Bronchial epithelial cell (primary cell): ENCODE measurements around the gene CBFA2T3. TPM values are rescaled to one million over a fixed set of nuclear protein-coding genes. Genes with fewer than 3 reads are reported as not detected.

ENCODE experiments used
- DNase-seq: peaks from one replicate; pipeline ENCODE4 v3.0.0-alpha.2; 2010; ENCODE audit warnings: low read depth
- FAIRE-seq: peaks from 2 replicates; lab custom pipeline; 2011; peaks lifted over from hg19 to GRCh38; lab: Jason Lieb, UNC
- H3K27me3 ChIP-seq: 2 replicates; pipeline ENCODE4 v1.5.1; 2011; ENCODE audit warnings: low read length; ENCODE audit not compliant: control insufficient read depth, insufficient read depth
- H3K36me3 ChIP-seq: 2 replicates; pipeline ENCODE4 v1.5.1; 2011; ENCODE audit warnings: low read length; ENCODE audit not compliant: control insufficient read depth, insufficient read depth
- H3K4me3 ChIP-seq: 2 replicates; pipeline ENCODE4 v1.5.1; 2011; ENCODE audit warnings: mild to moderate bottlenecking, low read depth, low read length, control low read depth
- total RNA-seq: library from RNA; depleted of rRNA; stranded (reverse); fragments of >200 nt; gene quantifications from 2 replicates; pipeline ENCODE4 v1.2.1, GENCODE V29; 2014
- TF ChIP-seq, protein P1 (sequence below): IDR thresholded peaks from 2 replicates; pipeline ENCODE4 v1.5.1; 2011; ENCODE audit warnings: mild to moderate bottlenecking, moderate library complexity, low read length, control low read depth, inconsistent platforms; ENCODE audit not compliant: insufficient read depth, severe bottlenecking

CBFA2T3 gene
- total RNA-seq, 1 donor from 2014 or later = 0.26 TPM

- FAIRE-seq (no peak), DNase-seq (no peak)
- Histone ChIP-seq H3K27me3 (no peaks in the 10 kb centered on the region), H3K36me3 (peaks cover 11% of the 10 kb centered on the region), H3K4me3 (no peak overlapping the region)
- TF ChIP-seq, protein P1, sequence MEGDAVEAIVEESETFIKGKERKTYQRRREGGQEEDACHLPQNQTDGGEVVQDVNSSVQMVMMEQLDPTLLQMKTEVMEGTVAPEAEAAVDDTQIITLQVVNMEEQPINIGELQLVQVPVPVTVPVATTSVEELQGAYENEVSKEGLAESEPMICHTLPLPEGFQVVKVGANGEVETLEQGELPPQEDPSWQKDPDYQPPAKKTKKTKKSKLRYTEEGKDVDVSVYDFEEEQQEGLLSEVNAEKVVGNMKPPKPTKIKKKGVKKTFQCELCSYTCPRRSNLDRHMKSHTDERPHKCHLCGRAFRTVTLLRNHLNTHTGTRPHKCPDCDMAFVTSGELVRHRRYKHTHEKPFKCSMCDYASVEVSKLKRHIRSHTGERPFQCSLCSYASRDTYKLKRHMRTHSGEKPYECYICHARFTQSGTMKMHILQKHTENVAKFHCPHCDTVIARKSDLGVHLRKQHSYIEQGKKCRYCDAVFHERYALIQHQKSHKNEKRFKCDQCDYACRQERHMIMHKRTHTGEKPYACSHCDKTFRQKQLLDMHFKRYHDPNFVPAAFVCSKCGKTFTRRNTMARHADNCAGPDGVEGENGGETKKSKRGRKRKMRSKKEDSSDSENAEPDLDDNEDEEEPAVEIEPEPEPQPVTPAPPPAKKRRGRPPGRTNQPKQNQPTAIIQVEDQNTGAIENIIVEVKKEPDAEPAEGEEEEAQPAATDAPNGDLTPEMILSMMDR = no peak
These were observed 151.9 kb downstream of the CBFA2T3 start for GRCh38 chr16:88825146-88825545.

Other genes with a start within 250 kb of the CBFA2T3 start
- 98.2 and 224 TPM in 2 replicates for gene PIEZO1, start 192.0 kb downstream of the CBFA2T3 start, total RNA-seq
- 0.26 TPM in 2 replicates for gene CDT1, start 173.4 kb downstream of the CBFA2T3 start, total RNA-seq
- 153 and 154 TPM in 2 replicates for gene APRT, start 165.3 kb downstream of the CBFA2T3 start, total RNA-seq
- 15.5 and 16.3 TPM in 2 replicates for gene GALNS, start 120.3 kb downstream of the CBFA2T3 start, total RNA-seq
- gene TRAPPC2L, start 120.1 kb downstream of the CBFA2T3 start, total RNA-seq = 47.5 and 65.0 TPM in 2 replicates
- gene PABPN1L, start 110.5 kb downstream of the CBFA2T3 start, total RNA-seq = not detected in 2 replicates
- 25.8 and 32.8 TPM in 2 replicates for gene ACSF3, start 116.6 kb upstream of the CBFA2T3 start, total RNA-seq
- under 0.01 TPM in 2 replicates for gene CDH15, start 194.5 kb upstream of the CBFA2T3 start, total RNA-seq
- 0.26 TPM in 1 of 2 replicates, not detected in the other for gene SLC22A31, start 223.3 kb upstream of the CBFA2T3 start, total RNA-seq
- 8.8 and 10.3 TPM in 2 replicates for gene ZNF778, start 240.5 kb upstream of the CBFA2T3 start, total RNA-seq